Measurements from ENCODE around the gene MBOAT1.
"Not testable (repeated sequence)": the region's sequence is repeated elsewhere in the genome, so short reads cannot be mapped to it uniquely, and the experiment has no call there.

The MBOAT1 gene

GRCh38 chr6:20182926-20183521 is 29.2 kb downstream of the MBOAT1 start:
- TF ChIP-seq, protein P1, sequence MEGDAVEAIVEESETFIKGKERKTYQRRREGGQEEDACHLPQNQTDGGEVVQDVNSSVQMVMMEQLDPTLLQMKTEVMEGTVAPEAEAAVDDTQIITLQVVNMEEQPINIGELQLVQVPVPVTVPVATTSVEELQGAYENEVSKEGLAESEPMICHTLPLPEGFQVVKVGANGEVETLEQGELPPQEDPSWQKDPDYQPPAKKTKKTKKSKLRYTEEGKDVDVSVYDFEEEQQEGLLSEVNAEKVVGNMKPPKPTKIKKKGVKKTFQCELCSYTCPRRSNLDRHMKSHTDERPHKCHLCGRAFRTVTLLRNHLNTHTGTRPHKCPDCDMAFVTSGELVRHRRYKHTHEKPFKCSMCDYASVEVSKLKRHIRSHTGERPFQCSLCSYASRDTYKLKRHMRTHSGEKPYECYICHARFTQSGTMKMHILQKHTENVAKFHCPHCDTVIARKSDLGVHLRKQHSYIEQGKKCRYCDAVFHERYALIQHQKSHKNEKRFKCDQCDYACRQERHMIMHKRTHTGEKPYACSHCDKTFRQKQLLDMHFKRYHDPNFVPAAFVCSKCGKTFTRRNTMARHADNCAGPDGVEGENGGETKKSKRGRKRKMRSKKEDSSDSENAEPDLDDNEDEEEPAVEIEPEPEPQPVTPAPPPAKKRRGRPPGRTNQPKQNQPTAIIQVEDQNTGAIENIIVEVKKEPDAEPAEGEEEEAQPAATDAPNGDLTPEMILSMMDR (IDR thresholded peaks at IDR 0.05; ENCODE audit: control insufficient read depth, extremely low read depth, insufficient read depth), result no peak
- DNase-seq (ENCODE audit: low read depth), result peak; percentile 69
- no peak overlapping the region for H3K4me3 ChIP-seq (ENCODE audit: low read depth, low read length)

DNA sequence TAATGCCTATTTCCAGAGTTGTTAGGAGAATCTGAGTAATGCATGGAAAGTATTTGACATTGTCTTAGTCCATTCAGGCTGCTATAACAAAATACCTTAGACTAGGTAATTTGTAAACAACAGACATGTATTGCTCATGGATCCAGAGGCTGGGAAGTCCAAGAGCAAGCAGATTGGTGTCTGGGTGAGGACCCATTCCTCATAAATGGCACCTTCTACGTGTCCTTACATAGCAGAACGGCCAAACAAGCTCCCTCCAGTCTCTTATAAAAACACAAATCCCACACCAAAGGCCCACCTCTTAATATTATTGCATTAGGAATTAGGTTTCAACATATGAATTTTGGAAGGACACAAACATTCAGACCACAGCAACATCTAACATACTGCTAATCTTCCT is 30.2 kb downstream of the MBOAT1 start:
- TF ChIP-seq, protein P1 (IDR thresholded peaks at IDR 0.05; ENCODE audit: control insufficient read depth, extremely low read depth, insufficient read depth), result no peak
- DNase-seq (ENCODE audit: low read depth), result no peak
- no peak overlapping the region for H3K4me3 ChIP-seq (ENCODE audit: low read depth, low read length)

DNA sequence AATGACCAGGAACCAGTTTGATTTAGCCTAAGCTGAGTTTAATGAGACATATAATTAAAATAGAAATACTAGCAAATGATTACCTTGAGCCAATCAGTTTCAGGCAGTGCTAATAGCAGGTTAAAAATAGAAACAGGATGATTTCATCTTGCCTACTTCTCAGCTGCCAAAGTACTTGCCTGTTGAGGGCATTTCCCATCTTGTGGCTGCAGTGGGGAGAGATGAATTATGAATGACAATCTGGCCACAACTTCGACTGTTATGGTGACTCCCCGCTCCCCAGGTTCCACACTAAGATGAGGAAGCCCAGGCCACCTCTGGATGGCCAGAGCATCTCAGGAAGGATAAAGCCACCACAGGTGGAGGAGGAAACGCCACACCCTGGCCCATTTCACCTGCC is 31.3 kb downstream of the MBOAT1 start:
- no peak for DNase-seq (ENCODE audit: low read depth)
- TF ChIP-seq, protein P1 (IDR thresholded peaks at IDR 0.05; ENCODE audit: control insufficient read depth, extremely low read depth, insufficient read depth), result no peak
- no peak overlapping the region for H3K4me3 ChIP-seq (ENCODE audit: low read depth, low read length)

DNA sequence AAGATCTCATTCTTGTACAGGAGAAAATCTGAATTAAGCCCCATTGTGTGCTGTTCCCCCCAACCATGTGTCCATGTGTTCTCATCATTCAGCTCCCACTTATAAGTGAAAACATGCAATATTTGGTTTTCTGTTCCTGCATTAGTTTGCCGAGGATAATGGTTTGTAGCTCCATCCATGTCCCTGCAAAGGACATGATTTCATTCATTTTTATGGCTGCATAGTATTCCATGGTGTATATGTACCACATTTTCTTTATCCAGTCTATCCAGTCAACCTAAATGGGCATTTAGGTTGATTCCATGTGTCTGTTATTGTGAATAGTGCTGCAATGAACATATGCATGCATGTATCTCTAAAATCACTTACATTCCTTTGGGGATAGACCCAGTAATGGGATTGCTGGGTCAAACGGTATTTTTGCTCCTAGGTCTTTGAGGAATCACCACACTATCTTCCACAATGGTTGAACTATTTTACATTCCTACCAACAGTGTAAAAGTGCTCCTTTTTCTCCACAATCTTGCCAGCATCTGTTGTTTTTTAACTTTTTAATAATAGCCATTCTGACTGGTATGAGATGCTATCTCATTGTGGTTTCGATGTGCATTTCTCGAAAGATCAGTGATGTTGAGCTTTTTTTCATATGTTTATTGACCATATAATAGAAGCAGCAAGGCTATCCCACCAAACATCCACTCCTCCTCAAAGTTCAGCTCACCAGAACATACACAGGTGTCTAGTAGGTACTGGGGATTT is 32.8 kb downstream of the MBOAT1 start:
- not testable (repeated sequence) for H3K4me3 ChIP-seq (ENCODE audit: low read depth, low read length); DNase-seq (ENCODE audit: low read depth)

DNA sequence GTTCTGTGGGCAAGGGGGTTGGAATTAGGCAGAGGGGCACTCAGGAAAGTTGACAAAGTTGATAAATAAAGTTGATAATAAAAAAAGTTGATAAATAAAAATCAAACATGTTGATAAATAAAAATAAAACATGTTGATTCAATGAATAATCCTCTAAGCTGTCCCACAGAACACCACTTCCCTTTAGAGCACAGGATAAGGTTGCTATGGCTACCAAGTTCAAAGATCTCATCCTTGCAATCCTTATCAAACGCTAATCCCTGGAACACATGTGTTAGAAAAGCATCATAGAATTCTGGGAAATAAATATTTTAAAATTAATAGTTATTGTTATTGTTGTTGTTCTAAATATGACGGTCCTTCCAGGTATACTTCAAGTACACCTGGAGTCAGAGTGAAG is 33.9 kb downstream of the MBOAT1 start:
- TF ChIP-seq, protein P1 (IDR thresholded peaks at IDR 0.05; ENCODE audit: control insufficient read depth, extremely low read depth, insufficient read depth), result no peak
- DNase-seq (ENCODE audit: low read depth), result no peak
- no peak overlapping the region for H3K4me3 ChIP-seq (ENCODE audit: low read depth, low read length)

GRCh38 chr6:20175810-20176410 is 36.4 kb downstream of the MBOAT1 start:
- DNase-seq (ENCODE audit: low read depth), result no peak
- no peak overlapping the region for H3K4me3 ChIP-seq (ENCODE audit: low read depth, low read length)
- TF ChIP-seq, protein P1 (IDR thresholded peaks at IDR 0.05; ENCODE audit: control insufficient read depth, extremely low read depth, insufficient read depth), result no peak
